ENCODE results near the gene ODAD2. TPM values are rescaled to one million over a fixed set of nuclear protein-coding genes. Genes with fewer than 3 reads are reported as not detected.

Gene ODAD2
- total and polyA plus RNA-seq, 2 donors (not counting 1 experiment from before 2014, with no cell fraction given): 0.12 to 1.3 TPM

DNA sequence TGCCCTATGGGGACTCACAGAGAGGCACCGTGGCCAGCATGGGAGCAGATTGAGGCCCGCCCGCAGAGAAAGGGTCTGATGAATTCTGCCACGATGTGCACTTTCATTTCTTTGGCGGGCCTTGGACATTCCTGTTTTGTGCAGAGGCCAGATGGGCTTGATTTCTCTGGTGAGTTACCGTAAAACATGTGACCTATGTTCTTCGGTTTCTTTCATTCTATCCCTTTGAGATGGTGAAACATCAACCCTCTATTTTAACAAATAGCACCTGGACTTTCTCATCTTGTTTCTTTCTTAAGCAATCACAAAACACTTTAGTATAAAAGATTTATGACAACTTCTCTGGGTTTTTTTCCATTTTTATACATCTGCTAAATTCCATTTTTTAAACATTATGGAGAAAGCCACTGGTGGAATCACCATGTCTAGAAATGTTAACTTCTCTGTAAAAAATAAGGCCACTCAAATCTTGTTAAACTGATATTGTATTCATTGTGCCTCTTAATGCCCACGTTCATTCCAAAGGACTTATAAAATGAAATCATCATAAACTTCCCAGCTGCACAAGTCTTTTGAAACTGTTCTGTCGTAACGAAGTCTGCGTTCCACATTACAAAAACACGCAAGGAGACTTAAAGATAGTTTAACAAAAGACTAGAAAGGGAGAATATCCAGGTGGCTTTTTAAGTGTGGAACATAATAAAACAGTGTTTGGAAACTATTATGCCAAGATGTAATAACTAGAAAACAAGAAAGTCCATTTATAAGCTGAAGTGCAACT lies 21.4 kb upstream of the ODAD2 start:
- Histone ChIP-seq H3K4me2 (ENCODE audit: extremely low read depth, insufficient read depth, low read length) (no peak overlapping the region), H3K27ac (ENCODE audit: insufficient read depth, low read length) (no peak overlapping the region)

DNA sequence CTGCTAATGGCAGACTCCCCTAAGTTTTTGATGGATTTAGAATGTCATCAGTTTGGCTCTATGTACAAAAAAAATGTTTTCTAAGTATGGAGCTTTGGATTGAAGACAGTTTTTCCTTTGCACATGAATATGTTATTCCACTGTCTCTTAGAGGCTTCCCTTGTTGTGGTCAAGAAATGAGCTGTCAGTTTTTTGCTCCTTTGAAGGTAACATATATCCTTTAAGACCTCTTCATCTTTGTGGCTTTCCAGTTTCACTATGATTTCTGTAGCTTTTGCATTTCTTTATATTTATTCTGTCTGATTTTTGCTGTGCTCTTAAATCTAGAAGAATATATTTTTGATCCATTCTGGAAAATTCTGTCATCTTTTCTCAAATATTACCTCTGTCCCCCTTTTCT lies 15.8 kb upstream of the ODAD2 start:
- Histone ChIP-seq H3K4me3 (replicated peaks in 1 of 4; ENCODE audit: control extremely low read depth in 1 of 4, insufficient read depth in 1 of 4, low read depth in 3 of 4, low read length in 4 of 4) (no peak overlapping the region), H3K4me1 (ENCODE audit: control insufficient read depth, extremely low read depth, insufficient read depth, low read length) (no peaks in the 10 kb centered on the region), H3K27ac (ENCODE audit: insufficient read depth, low read length) (no peak overlapping the region), H3K9ac (ENCODE audit: insufficient read depth, low read length) (no peak overlapping the region), H4K20me1 (ENCODE audit: control insufficient read depth, extremely low read depth, insufficient read depth, low read length) (no peaks in the 10 kb centered on the region), H3K27me3 (ENCODE audit: control insufficient read depth, insufficient read depth, low read length) (no peaks in the 10 kb centered on the region), H3K4me2 (ENCODE audit: extremely low read depth, insufficient read depth, low read length) (no peak overlapping the region), H3K9me3 (ENCODE audit: control insufficient read depth, insufficient read depth, low read depth, low read length) (no peaks in the 10 kb centered on the region), H2AFZ (ENCODE audit: low read length) (no peak overlapping the region), H3K79me2 (ENCODE audit: control insufficient read depth, insufficient read depth, low read length) (no peaks in the 10 kb centered on the region), H3K36me3 (ENCODE audit: control insufficient read depth, insufficient read depth, low read length) (no peaks in the 10 kb centered on the region)
- TF ChIP-seq EZH2 (IDR thresholded peaks at IDR 0.05; ENCODE audit: low read length, missing control alignments): no peak
- no peak for TF ChIP-seq CTCF (conservative IDR thresholded peaks at IDR 0.05 in 1 of 2, IDR thresholded peaks at IDR 0.05 in 1 of 2; ENCODE audit: low read depth in 1 of 2, low read length in 2 of 2)
- DNase-seq (ENCODE audit: low read depth in 2 of 2): no peak

More for the DNA sequence above, 21.4 kb upstream of the ODAD2 start:
- Histone ChIP-seq H2AFZ (ENCODE audit: low read length) (no peak overlapping the region), H3K4me1 (ENCODE audit: control insufficient read depth, extremely low read depth, insufficient read depth, low read length) (no peaks in the 10 kb centered on the region), H3K36me3 (ENCODE audit: control insufficient read depth, insufficient read depth, low read length) (no peaks in the 10 kb centered on the region), H3K9me3 (ENCODE audit: control insufficient read depth, insufficient read depth, low read depth, low read length) (no peaks in the 10 kb centered on the region), H3K4me3 (replicated peaks in 1 of 4; ENCODE audit: control extremely low read depth in 1 of 4, insufficient read depth in 1 of 4, low read depth in 3 of 4, low read length in 4 of 4) (no peak overlapping the region), H3K27me3 (ENCODE audit: control insufficient read depth, insufficient read depth, low read length) (no peaks in the 10 kb centered on the region), H4K20me1 (ENCODE audit: control insufficient read depth, extremely low read depth, insufficient read depth, low read length) (no peaks in the 10 kb centered on the region), H3K9ac (ENCODE audit: insufficient read depth, low read length) (no peak overlapping the region), H3K79me2 (ENCODE audit: control insufficient read depth, insufficient read depth, low read length) (no peaks in the 10 kb centered on the region)
- TF ChIP-seq EZH2 (IDR thresholded peaks at IDR 0.05; ENCODE audit: low read length, missing control alignments): no peak
- TF ChIP-seq CTCF (conservative IDR thresholded peaks at IDR 0.05 in 1 of 2, IDR thresholded peaks at IDR 0.05 in 1 of 2; ENCODE audit: low read depth in 1 of 2, low read length in 2 of 2): no peak
- DNase-seq (ENCODE audit: low read depth in 2 of 2): no peak

GRCh38 chr10:28012990-28013515 lies 14.2 kb upstream of the ODAD2 start:
- H3K27ac ChIP-seq (ENCODE audit: insufficient read depth, low read length): no peak overlapping the region
- no peaks in the 10 kb centered on the region for H3K79me2 ChIP-seq (ENCODE audit: control insufficient read depth, insufficient read depth, low read length)
- no peaks in the 10 kb centered on the region for H3K9me3 ChIP-seq (ENCODE audit: control insufficient read depth, insufficient read depth, low read depth, low read length)
- DNase-seq (ENCODE audit: low read depth in 2 of 2): no peak
- no peak overlapping the region for H3K4me3 ChIP-seq (replicated peaks in 1 of 4; ENCODE audit: control extremely low read depth in 1 of 4, insufficient read depth in 1 of 4, low read depth in 3 of 4, low read length in 4 of 4)
- H3K36me3 ChIP-seq (ENCODE audit: control insufficient read depth, insufficient read depth, low read length): no peaks in the 10 kb centered on the region
- no peak for TF ChIP-seq CTCF (conservative IDR thresholded peaks at IDR 0.05 in 1 of 2, IDR thresholded peaks at IDR 0.05 in 1 of 2; ENCODE audit: low read depth in 1 of 2, low read length in 2 of 2)
- no peak for TF ChIP-seq EZH2 (IDR thresholded peaks at IDR 0.05; ENCODE audit: low read length, missing control alignments)
- no peaks in the 10 kb centered on the region for H3K4me1 ChIP-seq (ENCODE audit: control insufficient read depth, extremely low read depth, insufficient read depth, low read length)
- no peak overlapping the region for H2AFZ ChIP-seq (ENCODE audit: low read length)
- no peaks in the 10 kb centered on the region for H3K27me3 ChIP-seq (ENCODE audit: control insufficient read depth, insufficient read depth, low read length)
- no peak overlapping the region for H3K4me2 ChIP-seq (ENCODE audit: extremely low read depth, insufficient read depth, low read length)
- no peaks in the 10 kb centered on the region for H4K20me1 ChIP-seq (ENCODE audit: control insufficient read depth, extremely low read depth, insufficient read depth, low read length)
- H3K9ac ChIP-seq (ENCODE audit: insufficient read depth, low read length): no peak overlapping the region
